ENCODE measurements around the gene CDC42. TPM values are rescaled to one million over a fixed set of nuclear protein-coding genes. Genes with fewer than 3 reads are reported as not detected.

CDC42 gene
- total and polyA plus RNA-seq, 10 donors = 108 to 254 (median 220) TPM

DNA sequence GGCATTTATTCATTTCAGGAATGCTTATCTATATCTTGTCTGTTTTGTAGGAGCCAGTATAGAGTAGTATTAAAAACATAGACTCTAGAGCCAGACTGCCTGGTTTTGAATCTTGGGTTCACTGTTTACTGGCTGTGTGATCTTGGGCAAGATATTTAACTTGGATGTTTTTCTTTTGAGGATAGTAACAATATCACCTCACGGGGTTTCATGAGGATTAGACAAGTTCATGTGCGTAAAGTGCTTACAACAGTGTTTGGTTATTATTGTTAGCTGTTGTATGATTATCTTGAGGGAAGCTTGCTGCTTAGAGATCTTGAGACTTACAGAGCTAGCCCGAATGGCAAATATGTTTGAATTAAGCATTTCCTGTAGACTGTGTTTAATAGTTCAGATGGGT lies 50.2 kb downstream of the CDC42 start:
- intact Hi-C loops (cut with DNase I; ENCODE audit: low total_unique reads) = no loop called here
- no peaks in the 10 kb centered on the region for H3K27me3 ChIP-seq (replicated peaks in 1 of 7)
- peaks cover 0 to 97% (median 21%) of the 10 kb centered on the region in 6 donors for H3K36me3 ChIP-seq
- WGBS, 5 donors = 83 to 95% (median 89%) methylated on average over 3 of the region's 3 CpGs
- no peak overlapping the region for H3K4me3 ChIP-seq
- H3K9me3 ChIP-seq = no peaks in the 10 kb centered on the region
- TF ChIP-seq, protein P1, sequence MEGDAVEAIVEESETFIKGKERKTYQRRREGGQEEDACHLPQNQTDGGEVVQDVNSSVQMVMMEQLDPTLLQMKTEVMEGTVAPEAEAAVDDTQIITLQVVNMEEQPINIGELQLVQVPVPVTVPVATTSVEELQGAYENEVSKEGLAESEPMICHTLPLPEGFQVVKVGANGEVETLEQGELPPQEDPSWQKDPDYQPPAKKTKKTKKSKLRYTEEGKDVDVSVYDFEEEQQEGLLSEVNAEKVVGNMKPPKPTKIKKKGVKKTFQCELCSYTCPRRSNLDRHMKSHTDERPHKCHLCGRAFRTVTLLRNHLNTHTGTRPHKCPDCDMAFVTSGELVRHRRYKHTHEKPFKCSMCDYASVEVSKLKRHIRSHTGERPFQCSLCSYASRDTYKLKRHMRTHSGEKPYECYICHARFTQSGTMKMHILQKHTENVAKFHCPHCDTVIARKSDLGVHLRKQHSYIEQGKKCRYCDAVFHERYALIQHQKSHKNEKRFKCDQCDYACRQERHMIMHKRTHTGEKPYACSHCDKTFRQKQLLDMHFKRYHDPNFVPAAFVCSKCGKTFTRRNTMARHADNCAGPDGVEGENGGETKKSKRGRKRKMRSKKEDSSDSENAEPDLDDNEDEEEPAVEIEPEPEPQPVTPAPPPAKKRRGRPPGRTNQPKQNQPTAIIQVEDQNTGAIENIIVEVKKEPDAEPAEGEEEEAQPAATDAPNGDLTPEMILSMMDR (IDR thresholded peaks at IDR 0.05 in 8 of 11, conservative IDR thresholded peaks at IDR 0.05 in 3 of 11) = no peak
- TF ChIP-seq POLR2AphosphoS5 (IDR thresholded peaks at IDR 0.05) = no peak
- no peak for TF ChIP-seq POLR2A (IDR thresholded peaks at IDR 0.05)
- DNase-seq = no peak
- H3K27ac ChIP-seq = peak overlapping the region in 1 of 8 donors; percentile 80
- peaks cover 8 to 90% (median 56%) of the 10 kb centered on the region in 6 donors for H3K4me1 ChIP-seq

DNA sequence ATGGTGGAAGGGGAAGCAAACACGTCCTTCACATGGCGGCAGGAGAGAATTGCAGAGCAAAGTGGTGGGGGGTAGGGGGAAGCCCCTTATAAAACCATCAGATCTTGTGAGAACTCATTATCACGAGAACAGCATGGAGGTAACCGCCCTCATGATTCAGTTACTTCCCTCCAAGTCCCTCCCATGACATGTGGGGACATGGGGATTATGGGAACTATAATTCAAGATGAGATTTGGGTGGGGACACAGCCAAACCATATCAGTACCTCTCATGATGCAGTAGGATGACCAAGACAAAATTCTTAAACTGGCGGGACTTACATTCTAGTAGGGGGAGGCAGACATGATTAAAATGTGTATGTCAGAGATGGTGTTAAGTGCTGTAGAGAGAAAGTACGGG lies 51.6 kb downstream of the CDC42 start:
- peaks cover 0 to 97% (median 18%) of the 10 kb centered on the region in 6 donors for H3K36me3 ChIP-seq
- no peak overlapping the region for H3K4me3 ChIP-seq
- intact Hi-C loops (cut with DNase I; ENCODE audit: low total_unique reads) = no loop called here
- TF ChIP-seq POLR2AphosphoS5 (IDR thresholded peaks at IDR 0.05) (peak in 1 of 3 donors; percentile 25), POLR2A (IDR thresholded peaks at IDR 0.05) (no peak)
- TF ChIP-seq, protein P1 (IDR thresholded peaks at IDR 0.05 in 8 of 11, conservative IDR thresholded peaks at IDR 0.05 in 3 of 11) = no peak
- DNase-seq = no peak
- 69 to 84% (median 74%) methylated on average over 6 of the region's 6 CpGs for WGBS, 5 donors
- H3K27ac ChIP-seq = peak overlapping the region in 3 of 8 donors; percentile 10 to 80 (median 64)
- peaks cover 8 to 93% (median 56%) of the 10 kb centered on the region in 6 donors for H3K4me1 ChIP-seq
- H3K27me3 ChIP-seq (replicated peaks in 1 of 7) = no peaks in the 10 kb centered on the region
- H3K9me3 ChIP-seq = no peaks in the 10 kb centered on the region

DNA sequence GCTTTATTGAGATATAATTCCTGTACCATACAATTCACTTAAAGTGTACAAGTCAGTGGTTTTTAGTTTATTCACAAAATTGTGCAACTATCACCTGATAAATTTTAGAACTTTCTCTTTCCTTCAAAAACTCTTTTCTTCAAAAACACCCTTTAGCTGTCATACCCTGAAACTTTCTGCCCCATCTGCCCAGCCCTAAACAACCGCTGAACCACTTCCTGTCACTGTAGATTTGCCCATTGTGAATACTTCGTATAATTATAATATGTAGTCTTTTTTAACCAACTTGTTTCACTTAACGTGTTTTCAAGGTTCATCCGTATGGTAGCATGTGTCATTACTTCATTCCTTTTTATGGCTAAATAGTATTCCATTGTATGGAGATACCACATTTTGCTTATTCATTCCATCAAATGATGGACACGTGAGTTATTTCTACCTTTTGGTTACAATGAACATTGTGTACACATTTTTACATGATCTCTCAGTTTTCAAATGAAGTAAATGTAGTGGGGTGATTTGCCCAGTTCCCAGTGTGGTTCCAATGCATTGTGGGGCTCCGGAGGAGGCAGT lies 52.4 kb downstream of the CDC42 start:
- DNase-seq = no peak
- no peaks in the 10 kb centered on the region for H3K9me3 ChIP-seq
- no peak overlapping the region for H3K4me3 ChIP-seq
- H3K27ac ChIP-seq = peak overlapping the region in 5 of 8 donors; percentile 10 to 80 (median 31)
- intact Hi-C loops (cut with DNase I; ENCODE audit: low total_unique reads) = no loop called here
- 53 to 74% (median 69%) methylated on average over 6 of the region's 6 CpGs for WGBS, 5 donors
- H3K27me3 ChIP-seq (replicated peaks in 1 of 7) = no peaks in the 10 kb centered on the region
- no peak for TF ChIP-seq POLR2A (IDR thresholded peaks at IDR 0.05)
- TF ChIP-seq POLR2AphosphoS5 (IDR thresholded peaks at IDR 0.05) = no peak
- TF ChIP-seq, protein P1 (IDR thresholded peaks at IDR 0.05 in 8 of 11, conservative IDR thresholded peaks at IDR 0.05 in 3 of 11) = no peak
- peaks cover 8 to 85% (median 53%) of the 10 kb centered on the region in 6 donors for H3K4me1 ChIP-seq
- H3K36me3 ChIP-seq = peaks cover 0 to 97% (median 18%) of the 10 kb centered on the region in 6 donors

DNA sequence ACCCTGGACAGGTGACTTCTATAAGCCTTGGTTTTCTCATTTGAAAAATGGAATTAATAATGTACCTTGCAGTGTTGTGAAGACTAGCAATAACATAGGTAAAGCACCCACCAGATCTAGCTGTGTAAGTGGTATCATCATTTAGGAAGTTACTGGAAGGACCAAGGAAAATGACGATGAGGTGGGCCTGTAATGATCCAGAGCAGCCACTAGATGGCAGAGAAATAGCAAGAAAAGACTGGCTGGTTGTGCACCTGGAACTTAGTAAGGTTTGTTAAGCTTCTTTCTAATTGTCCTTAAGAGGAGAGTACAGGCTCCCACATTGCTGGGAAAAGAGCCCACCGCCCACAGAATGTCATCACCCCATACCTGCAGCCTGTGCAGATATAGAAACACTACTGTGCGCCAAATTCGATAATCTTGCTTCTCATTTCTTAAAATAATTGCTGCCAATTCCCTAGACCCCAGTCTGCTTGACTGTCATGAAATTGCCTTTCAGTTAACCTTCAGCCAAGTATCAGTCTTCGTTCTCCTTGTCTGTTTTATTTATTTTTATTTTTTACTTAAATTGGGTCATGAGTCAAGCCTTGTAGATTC lies 53.2 kb downstream of the CDC42 start:
- H3K9me3 ChIP-seq = no peaks in the 10 kb centered on the region
- peaks cover 4 to 77% (median 48%) of the 10 kb centered on the region in 6 donors for H3K4me1 ChIP-seq
- H3K36me3 ChIP-seq = peaks cover 0 to 97% (median 18%) of the 10 kb centered on the region in 6 donors
- intact Hi-C loops (cut with DNase I; ENCODE audit: low total_unique reads) = no loop called here
- no peak overlapping the region for H3K4me3 ChIP-seq
- peak overlapping the region in 3 of 8 donors; percentile 31 to 80 (median 64) for H3K27ac ChIP-seq
- TF ChIP-seq POLR2A (IDR thresholded peaks at IDR 0.05) (no peak), POLR2AphosphoS5 (IDR thresholded peaks at IDR 0.05) (peak in 1 of 3 donors; percentile 34)
- TF ChIP-seq, protein P1 (IDR thresholded peaks at IDR 0.05 in 8 of 11, conservative IDR thresholded peaks at IDR 0.05 in 3 of 11) = peak; percentile 54 to 86 (median 80)
- no peaks in the 10 kb centered on the region for H3K27me3 ChIP-seq (replicated peaks in 1 of 7)
- no peak for DNase-seq
- 66 to 75% (median 69%) methylated on average over 5 of the region's 5 CpGs for WGBS, 5 donors

Data from spleen (tissue), 11 donors.